WTC11 (cell line): Measurements from ENCODE around the gene KCNH8.

Experiments used
- CTCF ChIP-seq: fragments of 200-600 bp; IDR thresholded peaks from 2 replicates; pipeline ENCODE4 v1.8.0; 2022; ENCODE audit warnings: antibody characterized with exemption
- NR2C2 ChIP-seq: sonication (generic); formaldehyde crosslinking; IDR thresholded peaks from 2 replicates; pipeline ENCODE4 v1.8.0; 2022; ENCODE audit warnings: mild to moderate bottlenecking, missing genetic modification reagents
- ZNF317 ChIP-seq: sonication (generic); formaldehyde crosslinking; IDR thresholded peaks from 2 replicates; pipeline ENCODE4 v1.8.1; 2023; ENCODE audit warnings: low read depth, mild to moderate bottlenecking, moderate library complexity, missing genetic modification reagents, borderline replicate concordance

DNA sequence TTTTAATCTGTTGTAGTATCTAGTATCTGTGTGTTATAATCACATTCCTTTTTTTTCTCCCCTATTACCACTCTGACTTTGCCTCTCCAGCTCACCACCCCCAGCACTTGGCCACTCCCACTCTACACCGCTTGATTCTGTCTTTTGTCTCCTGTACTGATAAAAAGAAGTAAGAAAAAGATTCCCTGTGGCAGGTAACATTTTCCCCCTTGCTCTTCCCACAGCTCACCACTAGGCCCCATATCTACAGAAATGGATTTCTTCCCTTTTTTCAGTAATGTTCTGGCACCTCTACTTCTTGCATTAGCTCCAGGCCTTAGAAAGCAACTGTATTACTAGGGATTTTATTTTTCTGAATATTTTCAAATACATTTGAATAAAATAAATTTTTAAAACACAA, 25.6 kb downstream of the KCNH8 start:
- TF ChIP-seq ZNF317 (CRISPR knock-in tag): no peak
- no peak for TF ChIP-seq NR2C2
- TF ChIP-seq CTCF: no peak
